Peyer's patch (tissue), 4 donors: ENCODE measurements around the gene DOK6.

ENCODE experiments used
- CTCF ChIP-seq, 6 experiments: fragments of 450-650 bp in 4 of 6; fragments of 200-600 bp in 2 of 6; sonication (generic) in 1 of 6; IDR thresholded peaks; one replicate each; pipeline ENCODE4 v1.5.1; 2017 to 2019; ENCODE audit warnings: antibody characterized with exemption in 6 of 6, mild to moderate bottlenecking in 3 of 6, moderate library complexity in 1 of 6
- POLR2A ChIP-seq, 2 donors: fragments of 450-650 bp; IDR thresholded peaks; one replicate each; pipeline ENCODE4 v1.5.1; 2017; ENCODE audit warnings: antibody characterized with exemption in 2 of 2, mild to moderate bottlenecking in 2 of 2, moderate library complexity in 2 of 2

DNA sequence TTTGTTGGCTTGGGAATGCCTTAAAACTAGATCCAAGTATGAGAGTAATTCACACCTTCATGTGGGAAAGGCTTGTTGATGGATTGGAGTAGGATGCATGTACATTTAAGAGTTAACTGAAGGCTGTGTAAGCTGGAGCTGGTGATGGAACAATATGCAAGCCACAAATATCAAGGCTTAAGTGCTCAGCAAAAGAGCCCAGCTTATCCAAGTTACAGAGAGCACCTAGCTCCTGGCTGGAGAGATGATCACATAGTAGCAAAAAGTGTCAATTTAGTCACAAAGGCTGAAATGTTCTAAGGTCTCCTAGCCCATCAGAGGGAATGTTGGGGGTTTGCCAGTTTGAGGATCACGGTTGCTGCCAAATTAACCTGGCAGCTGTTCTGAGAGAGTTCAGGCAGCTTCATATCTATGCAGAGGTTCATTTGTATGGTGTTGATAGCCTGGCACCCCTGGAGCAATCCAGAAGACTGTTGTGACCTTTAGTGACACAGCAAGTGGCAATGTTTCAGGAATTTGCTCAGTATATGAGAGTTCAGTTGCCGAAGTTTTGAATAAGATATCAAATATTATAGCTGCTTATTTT, 228.2 kb downstream of the DOK6 start:
- TF ChIP-seq CTCF (IDR thresholded peaks at IDR 0.05): no peak
- no peak for TF ChIP-seq POLR2A (IDR thresholded peaks at IDR 0.05)
